T-helper 2 cell treated with Interferon-gamma antibody and Interleukin-4, amounts not matched to agents 100 ng/mL and 5 ng/mL, for 36 hours (primary cell): ENCODE measurements around the gene SIX5. TPM values are rescaled to one million over a fixed set of nuclear protein-coding genes. Genes with fewer than 3 reads are reported as not detected.

Experiments
- intact Hi-C: fragments of 100-400 bp; cut with micrococcal nuclease; formaldehyde crosslinking; loops from one replicate; pipeline ENCODE4 v1.15.1; 2023
- total RNA-seq: library from RNA; stranded (reverse); gene quantifications from 2 replicates; pipeline ENCODE4 v1.2.3, GENCODE V29; 2022

SIX5 gene
- total RNA-seq, result 0.68 and 0.82 TPM in 2 replicates

DNA sequence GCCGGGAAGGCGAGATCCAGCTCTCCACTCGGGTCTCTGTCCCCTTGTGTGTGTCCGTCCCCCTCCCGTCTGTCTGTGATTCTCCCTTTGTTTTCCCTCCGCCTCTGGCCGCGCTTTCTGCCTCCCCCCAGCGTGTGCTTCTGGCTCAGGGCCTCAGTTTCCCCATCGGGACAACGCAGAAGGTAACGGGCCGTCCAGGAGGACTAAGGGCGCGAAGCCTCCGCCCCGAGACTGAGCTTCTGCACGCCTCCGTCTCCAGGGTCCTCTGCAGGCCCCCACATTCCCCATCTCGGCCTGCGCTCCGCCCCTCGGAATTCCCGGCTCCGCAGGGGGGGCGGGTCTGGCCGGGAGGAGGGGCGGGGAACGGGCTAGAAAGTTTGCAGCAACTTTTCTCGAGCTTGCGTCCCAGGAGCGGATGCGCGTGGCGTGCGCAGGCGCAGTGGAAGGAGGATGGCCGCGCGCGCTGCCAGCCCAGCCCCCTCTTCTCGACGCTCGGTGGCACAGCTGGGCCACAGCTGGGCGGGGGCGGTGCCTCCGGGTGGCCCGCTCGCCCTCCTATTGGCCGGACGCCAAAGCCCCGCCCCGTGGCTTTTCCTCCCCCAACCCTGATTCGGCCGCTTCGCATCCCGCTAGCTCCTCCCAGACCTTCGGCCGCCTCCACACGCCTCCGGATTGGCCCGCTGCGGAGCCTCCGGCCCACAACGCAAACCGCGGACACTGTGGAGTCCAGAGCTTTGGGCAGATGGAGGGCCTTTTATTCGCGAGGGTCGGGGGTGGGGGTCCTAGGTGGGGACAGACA is at the start of gene SIX5:
Gene SIX5, minus strand, starts transcription at position 269 of the 799 bp plus-strand sequence. CDS start 408 bp downstream, outside the sequence.
- intact Hi-C loops, result loop anchor here (2.0 kb wide), 1 partner anchor 38 kb away; the partner anchor contains the start of gene FBXO46

DNA sequence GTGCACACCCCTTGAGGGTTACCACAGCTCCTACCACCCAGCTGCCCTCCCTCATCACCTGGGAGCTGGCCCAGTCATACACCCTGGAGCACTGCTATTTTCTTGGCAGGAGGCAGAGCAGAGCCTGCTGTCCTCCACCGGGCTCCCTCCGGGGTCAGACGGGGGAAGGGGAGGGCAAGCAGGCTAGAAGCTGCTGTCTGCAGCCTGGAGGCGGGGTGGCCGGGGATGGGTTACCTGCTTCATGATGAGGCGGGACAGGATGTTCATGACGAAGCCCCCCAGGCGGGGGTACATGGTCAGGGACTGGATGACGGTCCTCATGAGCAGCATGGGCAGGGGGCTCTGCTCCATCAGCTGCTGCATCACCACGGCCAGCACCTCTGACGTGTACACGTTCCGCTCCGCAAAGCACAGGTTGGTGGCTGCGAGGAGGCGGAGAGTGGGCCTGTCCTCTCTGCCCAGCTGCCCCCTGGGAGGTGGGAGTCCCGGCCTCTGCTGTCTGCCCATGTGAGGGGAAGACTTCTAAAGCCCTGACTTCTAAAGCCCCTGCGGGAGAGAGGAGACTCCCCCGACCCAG is 48.8 kb upstream of the SIX5 start:
- intact Hi-C loops, result loop anchor here (1.0 to 5.0 kb wide), 2 partner anchors 65 to 199 kb away; no protein-coding TSS in a partner anchor

DNA sequence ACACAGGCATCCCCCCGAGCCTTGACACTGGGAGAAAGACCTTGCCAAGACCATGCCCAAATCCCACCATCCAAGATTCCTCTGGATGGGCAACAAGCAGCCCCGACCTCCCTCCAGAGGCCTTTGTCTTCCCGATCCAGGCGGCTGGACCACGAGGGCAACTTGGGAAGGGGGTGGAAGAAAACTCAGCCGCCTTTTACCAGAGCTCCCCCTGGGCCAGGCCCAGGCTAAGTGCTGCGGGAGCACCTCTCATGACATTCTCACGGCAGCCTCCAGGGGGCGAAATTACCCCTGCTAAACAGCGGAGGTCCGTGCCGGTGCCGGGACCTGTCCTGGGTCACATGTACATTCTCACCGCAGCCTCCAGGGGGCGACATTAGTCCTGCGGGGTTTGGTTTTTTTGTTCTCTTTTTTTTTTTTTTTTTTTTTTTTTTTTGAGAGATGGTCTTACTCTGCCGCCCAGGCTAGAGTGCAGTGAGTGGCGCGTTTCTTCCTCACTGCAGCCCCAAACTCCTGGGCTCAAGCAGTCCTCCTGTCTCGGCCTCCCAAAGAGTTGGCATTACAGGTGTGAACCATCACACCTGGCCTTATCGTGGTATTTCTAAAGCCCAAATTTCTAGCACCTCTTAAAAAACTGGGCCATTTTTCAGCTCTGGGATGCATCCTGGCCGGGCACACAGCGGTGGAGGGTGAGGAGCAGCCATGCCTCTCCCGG is 48.1 kb upstream of the SIX5 start:
- intact Hi-C loops, result loop anchor here (1.0 to 5.0 kb wide), 2 partner anchors 66 to 200 kb away; no protein-coding TSS in a partner anchor

DNA sequence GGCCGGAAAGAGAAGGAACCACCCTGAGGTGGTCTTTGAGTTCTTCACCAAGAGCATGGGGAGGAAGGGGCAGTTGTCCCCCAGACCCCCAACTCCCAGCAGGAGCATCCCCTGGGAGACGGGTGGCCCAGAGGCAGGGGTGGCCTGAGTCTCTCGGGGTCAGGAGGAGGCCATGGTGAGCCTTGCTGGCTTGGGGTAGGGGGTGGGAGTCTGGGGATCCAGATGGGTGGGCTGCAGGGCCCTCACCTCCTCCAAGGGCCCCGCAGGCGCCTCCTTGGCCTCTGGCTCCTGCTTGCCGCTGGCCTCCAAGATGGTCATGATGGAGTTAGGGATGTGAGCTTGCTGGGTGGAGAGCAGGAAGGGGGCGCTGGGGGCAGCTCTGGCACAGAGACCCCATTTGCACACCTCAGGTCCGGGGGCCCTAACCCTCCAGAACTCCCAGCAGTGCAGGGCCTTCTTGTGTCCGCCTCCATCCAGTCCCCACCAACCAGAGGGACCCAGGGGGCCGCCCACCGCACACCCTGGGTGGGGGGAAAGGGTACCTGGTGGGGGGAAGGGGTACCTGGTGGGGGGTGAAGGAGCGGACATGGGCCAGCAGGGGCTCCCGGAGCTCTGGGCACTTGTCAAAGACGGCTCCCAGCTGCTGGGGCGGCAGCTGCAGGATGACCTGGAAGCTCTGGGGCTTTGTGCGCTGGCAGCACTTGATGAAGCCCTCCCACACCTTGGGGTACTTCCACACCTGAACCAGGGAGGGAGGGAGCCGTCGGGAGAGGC is 47.4 kb upstream of the SIX5 start:
- intact Hi-C loops, result loop anchor here (1.0 to 5.0 kb wide), 2 partner anchors 67 to 201 kb away; no protein-coding TSS in a partner anchor

DNA sequence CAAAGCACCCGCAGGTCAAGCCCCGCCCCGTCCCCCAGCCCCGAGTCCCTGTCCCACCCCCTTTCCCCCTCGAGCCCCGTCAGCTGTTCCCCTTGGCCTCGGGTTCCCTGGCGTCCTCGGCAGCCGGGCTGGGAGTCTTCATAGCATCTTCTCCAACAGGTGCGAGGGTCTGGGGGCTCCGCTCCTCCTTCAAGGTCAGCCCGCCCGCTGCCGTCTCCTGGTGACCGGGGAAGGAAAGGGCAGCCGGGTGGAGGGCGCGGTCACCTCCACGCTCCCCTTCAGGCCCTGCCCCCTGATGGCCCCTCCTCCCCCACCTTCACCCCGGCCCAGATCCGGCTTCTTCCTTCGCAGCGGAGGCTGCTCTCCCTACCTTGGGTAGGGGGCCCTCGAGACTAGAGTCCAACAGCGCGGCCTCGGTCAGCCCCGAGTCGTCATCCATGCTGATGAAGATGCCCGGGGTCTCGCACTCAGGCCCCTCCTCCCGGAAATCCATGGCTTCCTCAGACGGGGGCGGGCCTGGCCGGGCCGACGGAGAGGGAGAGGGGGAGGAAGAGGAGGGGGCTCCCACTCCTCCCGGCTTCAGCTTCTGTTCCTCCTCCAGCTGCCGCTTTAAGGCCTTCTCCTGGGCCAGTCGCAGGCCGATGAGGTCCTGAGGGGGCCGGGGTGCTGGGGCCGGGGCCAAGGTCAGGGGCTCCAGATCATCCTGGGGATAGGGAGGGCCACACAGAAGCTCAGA is 46.6 kb upstream of the SIX5 start:
- intact Hi-C loops, result loop anchor here (5.0 kb wide), 1 partner anchor 202 kb away; no protein-coding TSS in a partner anchor

DNA sequence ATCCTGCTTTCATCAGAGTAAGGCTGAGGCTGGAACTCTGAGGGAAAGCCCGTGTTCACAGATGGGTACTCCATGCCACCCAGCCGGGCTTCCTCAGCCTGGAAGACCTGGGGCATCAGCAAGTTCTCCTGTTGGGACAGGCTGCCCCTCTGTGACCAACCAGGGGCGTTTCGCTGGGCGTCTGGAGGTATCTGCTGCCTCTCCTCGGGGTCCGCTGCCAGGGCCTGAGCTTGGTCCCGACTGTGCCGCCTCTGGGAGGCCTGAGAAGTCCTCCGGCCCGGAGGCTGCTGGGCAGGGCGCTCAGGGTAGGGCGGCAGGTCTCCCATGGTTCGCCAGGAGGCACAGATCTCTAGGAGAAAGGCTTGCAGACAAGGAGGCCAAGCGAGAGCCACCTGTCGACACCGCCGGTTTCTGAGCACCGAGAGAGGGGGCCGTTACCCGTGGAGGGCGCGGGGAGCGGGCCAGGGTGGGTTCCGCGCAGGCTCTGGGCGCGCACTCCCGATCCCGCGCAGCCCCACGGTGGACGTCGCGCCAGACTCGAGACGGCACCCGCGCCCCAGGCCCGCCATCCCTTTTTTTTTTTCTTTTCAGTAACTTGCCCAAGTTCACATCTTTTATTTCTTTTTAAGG is 45.9 kb upstream of the SIX5 start, which contains the start of gene RSPH6A:
Gene RSPH6A, minus strand, starts transcription at position 458 of the 630 bp plus-strand sequence. Its CDS starts 132 bp downstream, at position 326.
- intact Hi-C loops, result loop anchor here (5.0 kb wide), 1 partner anchor 202 kb away; no protein-coding TSS in a partner anchor

DNA sequence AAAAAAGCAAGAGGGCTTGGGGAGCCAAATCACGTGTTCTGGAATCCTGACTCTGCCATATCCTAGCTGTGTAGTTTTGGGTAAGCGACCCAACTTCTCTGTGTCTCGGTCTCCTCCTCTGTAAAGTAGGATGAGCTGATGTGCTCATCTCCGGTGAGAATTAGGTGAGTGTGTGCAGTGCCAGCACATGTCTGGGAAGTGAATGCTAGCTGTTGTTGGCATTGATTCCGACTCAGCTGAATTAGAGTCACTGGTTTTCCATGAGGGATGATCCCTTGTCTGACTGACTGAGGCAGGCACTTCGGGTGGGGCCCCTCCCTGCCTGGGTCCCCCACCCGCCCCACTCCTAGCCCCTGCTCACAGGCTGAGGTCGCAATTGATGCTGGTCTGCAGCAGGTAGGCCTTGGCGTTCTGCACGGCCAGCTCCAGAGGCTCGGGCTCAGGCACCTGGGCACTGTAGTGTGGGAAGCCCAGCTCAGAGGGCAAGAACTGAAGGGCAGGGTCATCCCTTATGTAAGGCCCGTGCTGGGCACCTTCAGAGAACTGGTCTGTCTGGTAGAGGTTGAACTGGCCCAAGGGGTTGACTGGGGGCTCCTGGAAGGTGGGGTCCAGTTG is 45.2 kb upstream of the SIX5 start:
- intact Hi-C loops, result no loop called here

DNA sequence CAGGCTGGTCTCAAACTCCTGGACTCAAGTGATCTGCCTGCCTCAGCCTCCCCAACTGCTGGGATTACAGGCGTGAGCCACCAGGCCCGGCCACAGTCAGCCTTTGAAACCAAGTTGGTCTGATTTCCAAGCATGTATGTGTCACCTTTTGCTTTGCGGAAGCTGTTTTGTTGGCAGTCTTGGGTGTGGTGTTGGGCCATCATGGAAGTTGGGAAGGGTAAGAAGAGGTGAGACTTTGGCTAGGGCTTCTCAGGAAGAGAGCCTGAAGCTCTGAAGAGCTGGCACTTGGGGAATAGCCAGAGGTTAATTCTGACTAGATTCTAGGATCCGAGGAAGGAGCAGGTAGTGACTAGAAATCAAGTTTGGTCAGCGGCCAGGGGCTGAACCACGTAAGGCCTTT is 43.2 kb upstream of the SIX5 start:
- intact Hi-C loops, result no loop called here

DNA sequence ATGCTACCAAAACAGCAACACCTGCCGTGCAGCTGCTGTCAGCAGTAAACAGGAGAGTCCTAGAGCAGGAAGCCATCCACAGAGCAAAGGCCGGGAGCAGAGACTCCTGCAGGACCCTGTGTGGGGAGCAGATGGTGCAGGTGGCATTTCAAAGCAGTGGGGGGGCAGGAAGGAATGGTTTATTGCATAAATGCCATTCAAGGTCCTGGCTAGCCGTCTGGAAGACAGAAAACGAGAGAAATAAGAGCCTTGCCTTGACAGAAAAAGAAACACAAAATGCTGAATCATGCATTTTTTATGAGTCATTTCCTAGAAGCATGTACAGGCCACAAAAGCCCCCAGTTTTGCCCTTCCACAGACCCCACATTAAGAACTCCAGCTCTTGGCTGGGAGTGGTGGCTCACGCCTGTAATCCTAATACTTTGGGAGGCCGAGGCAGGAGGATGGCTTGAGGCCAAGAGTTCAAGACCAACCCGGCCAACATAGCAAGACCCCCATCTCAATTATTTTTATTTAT is 40.6 kb upstream of the SIX5 start:
- intact Hi-C loops, result no loop called here

DNA sequence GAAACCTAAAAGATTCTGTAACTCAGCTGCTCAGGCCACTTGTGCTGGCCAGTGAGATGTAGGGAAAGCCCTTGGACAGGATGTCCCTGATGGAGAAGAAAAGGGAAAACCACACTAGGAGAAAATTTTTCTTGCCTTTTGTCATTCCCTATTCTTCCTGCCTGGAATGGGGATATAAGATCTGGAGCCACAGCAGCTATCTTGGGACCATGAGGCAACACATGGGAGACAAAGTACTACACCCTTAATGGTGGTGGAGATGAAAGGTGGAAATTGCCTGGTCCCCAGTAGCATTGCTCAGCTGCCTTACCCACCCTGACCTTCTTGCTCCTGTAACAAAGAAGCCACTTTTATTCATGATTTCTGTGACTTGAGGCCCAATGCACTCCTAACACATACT is 36.7 kb upstream of the SIX5 start:
- intact Hi-C loops, result no loop called here

DNA sequence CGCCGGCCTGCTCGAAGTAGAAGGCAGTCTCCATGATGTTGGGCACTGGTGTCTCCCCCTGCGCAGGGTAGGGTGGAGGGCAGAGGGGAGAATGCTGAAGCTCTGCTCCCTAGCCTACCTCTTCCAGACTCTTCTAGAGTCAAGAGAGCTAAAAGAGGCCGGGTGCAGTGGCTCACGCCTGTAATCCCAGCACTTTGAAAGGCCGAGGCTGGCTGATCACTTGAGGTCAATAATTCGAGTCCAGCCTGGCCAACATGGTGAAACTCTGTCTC is 35.8 kb upstream of the SIX5 start:
- intact Hi-C loops, result no loop called here

DNA sequence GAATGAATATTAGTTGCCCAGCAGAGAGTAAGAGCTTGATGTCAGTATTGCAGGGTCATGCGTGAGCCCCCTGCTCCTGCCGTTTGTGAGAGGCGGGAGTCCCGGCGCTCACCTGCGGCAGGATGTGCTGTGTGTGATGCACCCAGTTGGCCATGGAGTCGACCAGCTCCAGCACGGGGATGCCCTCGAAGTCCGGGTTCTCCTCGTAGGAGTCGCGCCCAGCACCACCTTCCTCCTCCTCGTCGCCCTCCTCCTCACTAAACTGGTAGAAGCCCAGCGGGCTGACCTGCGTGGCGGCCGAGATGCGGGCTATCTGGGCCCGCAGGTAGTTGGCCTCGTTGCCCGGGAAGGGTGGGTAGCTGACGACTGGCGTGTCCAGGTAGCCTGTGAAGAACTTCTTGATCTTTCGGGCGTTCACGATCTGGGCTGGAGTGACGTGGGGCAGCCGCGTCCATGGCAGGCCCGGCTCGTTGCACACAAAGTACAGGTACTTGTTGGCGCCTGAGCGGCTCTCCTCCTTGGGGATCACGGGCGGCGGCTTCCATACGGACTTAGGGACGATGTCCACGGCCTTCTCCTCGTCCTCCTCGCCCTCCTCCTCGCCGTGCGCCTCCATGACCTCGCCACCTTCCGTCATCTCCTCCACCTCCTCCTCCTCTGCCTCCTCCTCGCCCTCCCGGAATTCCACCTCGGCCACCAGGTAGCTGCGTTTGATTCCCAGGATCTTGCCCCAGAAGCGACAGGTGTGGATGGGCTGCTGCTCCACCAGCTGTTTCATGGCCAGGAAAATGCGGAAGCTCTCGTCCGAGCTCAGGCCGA is 35.3 kb upstream of the SIX5 start:
- intact Hi-C loops, result no loop called here

DNA sequence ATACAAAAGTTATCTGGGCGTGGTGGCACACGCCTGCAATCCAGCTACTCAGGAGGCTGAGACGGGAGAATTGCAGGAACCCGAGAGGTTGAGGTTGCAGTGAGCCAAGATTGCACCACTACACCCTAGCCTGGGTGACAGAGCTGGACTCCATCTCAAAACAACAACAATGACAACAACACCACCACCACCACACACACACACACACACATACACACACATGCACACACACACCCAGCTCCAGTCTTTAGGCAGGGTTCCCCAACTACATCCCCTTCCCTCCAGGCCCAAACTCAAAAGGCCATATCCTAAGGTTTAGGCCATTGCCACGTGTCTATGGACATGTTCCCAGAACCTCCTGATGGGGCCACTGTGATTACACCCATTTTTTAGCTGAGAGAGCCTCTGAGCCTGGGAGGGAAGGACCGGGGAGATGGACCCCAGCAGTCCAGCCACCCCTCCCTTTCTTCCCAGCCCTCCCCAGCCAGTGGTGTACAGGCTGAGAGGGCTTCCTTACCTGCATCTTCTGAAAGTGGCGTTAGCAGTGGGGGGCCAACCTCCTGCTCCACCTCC is 32.6 kb upstream of the SIX5 start:
- intact Hi-C loops, result no loop called here

DNA sequence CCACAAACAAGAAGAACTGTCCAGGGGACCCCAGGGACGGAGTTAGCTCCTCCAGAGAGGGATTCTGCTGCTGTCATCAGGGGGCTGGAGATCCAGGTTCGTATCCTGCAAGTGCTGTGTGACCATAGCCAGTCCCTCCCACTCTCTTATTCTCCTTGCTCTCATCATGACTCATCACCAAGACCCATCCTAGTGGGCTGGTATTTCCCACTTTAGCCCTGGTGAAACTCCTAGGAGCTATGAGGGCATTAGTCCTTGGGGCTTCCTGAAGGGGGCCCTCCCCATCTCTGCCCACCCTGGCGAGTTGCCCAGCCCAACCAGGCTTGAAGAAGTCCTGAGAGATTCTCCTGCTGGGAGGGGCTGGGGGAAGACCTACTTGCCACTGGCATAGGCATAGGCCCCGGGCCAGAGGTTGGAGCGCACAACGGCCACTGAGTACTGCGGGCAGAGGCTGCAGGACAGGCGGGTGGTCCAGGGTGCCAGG is 31.1 kb upstream of the SIX5 start:
- intact Hi-C loops, result no loop called here

DNA sequence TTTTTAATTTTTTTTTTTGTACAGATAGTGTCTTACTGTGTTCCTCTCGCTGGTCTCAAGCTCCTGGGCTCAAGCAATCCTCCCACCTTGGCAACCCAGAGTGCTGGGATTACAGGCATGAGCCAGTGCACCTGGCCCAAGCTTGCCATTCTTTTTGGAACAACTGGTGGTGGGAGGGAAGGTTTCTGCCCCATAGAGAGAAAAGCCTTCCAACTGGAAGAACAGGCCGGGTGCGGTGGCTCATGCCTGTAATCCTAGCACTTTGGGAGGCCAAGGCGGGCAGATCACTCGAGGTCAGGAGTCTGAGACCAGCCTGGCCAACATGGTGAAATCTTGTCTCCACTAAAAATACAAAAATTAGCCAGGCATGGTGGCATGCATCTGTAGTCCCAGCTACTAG is 30.5 kb upstream of the SIX5 start:
- intact Hi-C loops, result loop anchor here (1.0 to 10.0 kb wide), 2 partner anchors 29 to 215 kb away; partner anchors contain the start of gene OPA3

DNA sequence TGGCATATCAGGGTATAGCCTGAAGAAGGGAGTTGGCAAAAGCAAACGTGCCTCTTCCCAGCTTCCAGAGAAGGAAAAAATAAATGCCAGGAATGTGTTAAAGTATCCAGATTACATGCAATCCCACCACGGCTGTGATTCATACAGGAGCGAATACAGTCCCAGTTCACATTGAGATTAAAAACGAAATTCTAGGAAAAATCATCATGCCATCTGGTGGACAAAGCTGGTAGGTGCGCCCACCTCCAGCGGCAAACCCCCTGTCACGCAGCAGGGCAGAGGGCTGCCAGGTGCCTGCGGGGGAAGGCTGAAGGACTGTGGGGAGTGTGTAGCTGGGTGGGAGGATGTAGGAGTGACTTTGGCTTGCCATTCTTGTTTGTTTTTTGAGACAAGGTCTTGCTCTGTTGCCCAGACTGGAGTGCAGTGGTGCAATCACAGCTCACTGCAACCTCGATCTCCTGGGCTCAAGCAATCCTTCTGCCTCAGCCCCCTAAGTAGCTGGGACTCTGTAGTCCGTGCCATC is 30.0 kb upstream of the SIX5 start:
- intact Hi-C loops, result loop anchor here (1.0 to 10.0 kb wide), 2 partner anchors 29 to 214 kb away; partner anchors contain the start of gene OPA3

DNA sequence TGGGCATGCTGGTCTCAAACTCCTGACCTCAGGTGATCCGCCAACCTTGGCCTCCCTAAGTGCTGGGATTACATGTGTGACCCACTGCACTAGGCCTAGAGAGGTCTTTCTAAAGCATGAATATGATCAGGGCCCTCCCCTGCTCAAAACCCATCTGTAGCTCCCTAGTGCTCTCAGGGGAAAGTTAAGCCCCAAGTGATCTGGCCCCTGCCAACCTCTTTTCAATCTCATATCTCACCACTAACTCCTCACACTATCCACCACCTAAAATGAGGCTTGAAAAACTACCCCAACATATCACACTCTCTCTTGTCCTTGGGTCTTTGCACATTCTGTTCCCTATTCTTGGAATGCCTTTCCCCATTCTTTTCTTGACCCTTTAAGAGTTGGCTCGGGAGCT is 25.6 kb upstream of the SIX5 start:
- intact Hi-C loops, result loop anchor here (5.0 to 10.0 kb wide), 3 partner anchors 77 to 1723 kb away; partner anchors contain the start of genes NAPA and OPA3
